ENCODE data around the gene SLC2A14. TPM values are rescaled to one million over a fixed set of nuclear protein-coding genes. Genes with fewer than 3 reads are reported as not detected.

Gene SLC2A14
- total RNA-seq, 1 experiment from 2014 or later: not detected

Small RNAs within 50 kb of the gene (small RNA-seq; reads per million reads assigned to genes)
- gene RF00019: not detected

Other genes starting within 250 kb of the SLC2A14 start
- gene APOBEC1, start 207.0 kb downstream of the SLC2A14 start, total RNA-seq (2014; rRNA removed; shearing (Covaris generic); ENCODE audit: low replicate concordance): not detected in 2 replicates
- not detected in 2 replicates for gene GDF3, start 177.1 kb downstream of the SLC2A14 start, total RNA-seq (2014; rRNA removed; shearing (Covaris generic); ENCODE audit: low replicate concordance)
- gene DPPA3, start 161.5 kb downstream of the SLC2A14 start, total RNA-seq (2014; rRNA removed; shearing (Covaris generic); ENCODE audit: low replicate concordance): not detected in 2 replicates
- gene CLEC4C, start 125.5 kb downstream of the SLC2A14 start, total RNA-seq (2014; rRNA removed; shearing (Covaris generic); ENCODE audit: low replicate concordance): not detected in 2 replicates
- gene NANOGNB, start 107.7 kb downstream of the SLC2A14 start, total RNA-seq (2014; rRNA removed; shearing (Covaris generic); ENCODE audit: low replicate concordance): not detected in 2 replicates
- not detected in 2 replicates for gene NANOG, start 83.5 kb downstream of the SLC2A14 start, total RNA-seq (2014; rRNA removed; shearing (Covaris generic); ENCODE audit: low replicate concordance)
- 20.1 and 38.2 TPM in 2 replicates for gene SLC2A3, start 63.3 kb upstream of the SLC2A14 start, total RNA-seq (2014; rRNA removed; shearing (Covaris generic); ENCODE audit: low replicate concordance)
- 8.5 and 9.0 TPM in 2 replicates for gene FOXJ2, start 159.8 kb upstream of the SLC2A14 start, total RNA-seq (2014; rRNA removed; shearing (Covaris generic); ENCODE audit: low replicate concordance)
- gene C3AR1, start 193.4 kb upstream of the SLC2A14 start, total RNA-seq (2014; rRNA removed; shearing (Covaris generic); ENCODE audit: low replicate concordance): 2.2 and 3.2 TPM in 2 replicates
- gene NECAP1, start 209.4 kb upstream of the SLC2A14 start, total RNA-seq (2014; rRNA removed; shearing (Covaris generic); ENCODE audit: low replicate concordance): 33.2 and 42.8 TPM in 2 replicates